Measurements from ENCODE around the gene TEAD1. TPM values are rescaled to one million over a fixed set of nuclear protein-coding genes. Genes with fewer than 3 reads are reported as not detected.

TEAD1 gene
- total and polyA plus RNA-seq, 2 experiments from 2014 or later: 24.5 to 103 TPM

DNA sequence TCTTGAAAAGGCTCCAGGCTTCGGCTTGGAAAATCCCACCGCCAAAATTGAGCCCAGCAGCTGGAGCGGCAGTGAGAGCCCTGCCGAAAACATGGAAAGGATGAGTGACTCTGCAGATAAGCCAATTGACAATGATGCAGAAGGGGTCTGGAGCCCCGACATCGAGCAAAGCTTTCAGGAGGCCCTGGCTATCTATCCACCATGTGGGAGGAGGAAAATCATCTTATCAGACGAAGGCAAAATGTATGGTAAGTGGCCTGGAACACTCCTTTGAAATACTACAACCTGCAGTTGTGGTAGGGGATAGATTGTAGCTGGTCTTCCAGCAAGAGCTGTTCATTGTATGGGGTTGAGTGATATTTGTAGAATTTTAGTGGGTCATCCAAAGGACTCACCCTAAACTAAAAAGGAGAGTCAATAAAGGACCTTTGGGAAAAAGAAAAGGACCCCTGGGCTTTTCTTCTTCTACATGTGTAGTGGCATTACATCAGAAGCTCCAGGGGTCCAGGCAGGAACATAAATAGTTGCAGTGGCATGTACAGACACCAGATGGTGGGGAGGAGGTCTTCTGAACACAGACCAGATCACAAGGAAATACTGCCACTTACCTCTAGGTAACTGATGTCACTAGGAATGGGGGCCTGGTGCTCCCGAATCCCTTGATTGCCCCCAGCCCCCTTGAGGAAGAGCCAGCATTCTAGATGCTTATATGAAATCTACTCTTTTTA is 90.1 kb downstream of the TEAD1 start:
- DNase-seq (ENCODE audit: low spot score) (no peak), ATAC-seq (no peak)
- Histone ChIP-seq H2AFZ (no peak overlapping the region), H3K27ac (ENCODE audit: low read depth) (no peak overlapping the region), H3K4me1 (ENCODE audit: insufficient read depth) (peaks cover 36% of the 10 kb centered on the region), H3K36me3 (ENCODE audit: insufficient read depth) (peaks cover 21% of the 10 kb centered on the region), H3K27me3 (ENCODE audit: insufficient read depth) (no peaks in the 10 kb centered on the region), H3K9me2 (ENCODE audit: insufficient read depth) (no peaks in the 10 kb centered on the region), H4K20me1 (replicated peaks; ENCODE audit: insufficient read depth) (peaks cover 64% of the 10 kb centered on the region), H3F3A (replicated peaks; ENCODE audit: low read depth) (no peaks in the 10 kb centered on the region), H3K4me3 (no peak overlapping the region), H3K79me2 (replicated peaks; ENCODE audit: insufficient read depth) (peaks cover 96% of the 10 kb centered on the region), H3K4me2 (no peak overlapping the region)
- peaks cover 22% of the 10 kb centered on the region for H3K36me3 Mint-ChIP-seq (ENCODE audit: low read depth)
- TF ChIP-seq NANOG (IDR thresholded peaks at IDR 0.05; ENCODE audit: borderline replicate concordance) (no peak), EZH2phosphoT487 (IDR thresholded peaks at IDR 0.05; ENCODE audit: unreplicated experiment) (no peak), CREB1 (CRISPR knock-in tag; IDR thresholded peaks at IDR 0.05; ENCODE audit: low read depth) (no peak), POLR2AphosphoS5 (IDR thresholded peaks at IDR 0.05; ENCODE audit: low read depth) (no peak), JUNB (IDR thresholded peaks at IDR 0.05; ENCODE audit: unreplicated experiment) (no peak), STAT1 (IDR thresholded peaks at IDR 0.05; ENCODE audit: unreplicated experiment) (no peak), EZH2 (IDR thresholded peaks at IDR 0.05; ENCODE audit: low read depth, unreplicated experiment) (no peak), ZNF114 (CRISPR knock-in tag; IDR thresholded peaks at IDR 0.05) (no peak), ZNF331 (CRISPR knock-in tag; IDR thresholded peaks at IDR 0.05; ENCODE audit: low read depth) (no peak)
- TF ChIP-seq, protein P1, sequence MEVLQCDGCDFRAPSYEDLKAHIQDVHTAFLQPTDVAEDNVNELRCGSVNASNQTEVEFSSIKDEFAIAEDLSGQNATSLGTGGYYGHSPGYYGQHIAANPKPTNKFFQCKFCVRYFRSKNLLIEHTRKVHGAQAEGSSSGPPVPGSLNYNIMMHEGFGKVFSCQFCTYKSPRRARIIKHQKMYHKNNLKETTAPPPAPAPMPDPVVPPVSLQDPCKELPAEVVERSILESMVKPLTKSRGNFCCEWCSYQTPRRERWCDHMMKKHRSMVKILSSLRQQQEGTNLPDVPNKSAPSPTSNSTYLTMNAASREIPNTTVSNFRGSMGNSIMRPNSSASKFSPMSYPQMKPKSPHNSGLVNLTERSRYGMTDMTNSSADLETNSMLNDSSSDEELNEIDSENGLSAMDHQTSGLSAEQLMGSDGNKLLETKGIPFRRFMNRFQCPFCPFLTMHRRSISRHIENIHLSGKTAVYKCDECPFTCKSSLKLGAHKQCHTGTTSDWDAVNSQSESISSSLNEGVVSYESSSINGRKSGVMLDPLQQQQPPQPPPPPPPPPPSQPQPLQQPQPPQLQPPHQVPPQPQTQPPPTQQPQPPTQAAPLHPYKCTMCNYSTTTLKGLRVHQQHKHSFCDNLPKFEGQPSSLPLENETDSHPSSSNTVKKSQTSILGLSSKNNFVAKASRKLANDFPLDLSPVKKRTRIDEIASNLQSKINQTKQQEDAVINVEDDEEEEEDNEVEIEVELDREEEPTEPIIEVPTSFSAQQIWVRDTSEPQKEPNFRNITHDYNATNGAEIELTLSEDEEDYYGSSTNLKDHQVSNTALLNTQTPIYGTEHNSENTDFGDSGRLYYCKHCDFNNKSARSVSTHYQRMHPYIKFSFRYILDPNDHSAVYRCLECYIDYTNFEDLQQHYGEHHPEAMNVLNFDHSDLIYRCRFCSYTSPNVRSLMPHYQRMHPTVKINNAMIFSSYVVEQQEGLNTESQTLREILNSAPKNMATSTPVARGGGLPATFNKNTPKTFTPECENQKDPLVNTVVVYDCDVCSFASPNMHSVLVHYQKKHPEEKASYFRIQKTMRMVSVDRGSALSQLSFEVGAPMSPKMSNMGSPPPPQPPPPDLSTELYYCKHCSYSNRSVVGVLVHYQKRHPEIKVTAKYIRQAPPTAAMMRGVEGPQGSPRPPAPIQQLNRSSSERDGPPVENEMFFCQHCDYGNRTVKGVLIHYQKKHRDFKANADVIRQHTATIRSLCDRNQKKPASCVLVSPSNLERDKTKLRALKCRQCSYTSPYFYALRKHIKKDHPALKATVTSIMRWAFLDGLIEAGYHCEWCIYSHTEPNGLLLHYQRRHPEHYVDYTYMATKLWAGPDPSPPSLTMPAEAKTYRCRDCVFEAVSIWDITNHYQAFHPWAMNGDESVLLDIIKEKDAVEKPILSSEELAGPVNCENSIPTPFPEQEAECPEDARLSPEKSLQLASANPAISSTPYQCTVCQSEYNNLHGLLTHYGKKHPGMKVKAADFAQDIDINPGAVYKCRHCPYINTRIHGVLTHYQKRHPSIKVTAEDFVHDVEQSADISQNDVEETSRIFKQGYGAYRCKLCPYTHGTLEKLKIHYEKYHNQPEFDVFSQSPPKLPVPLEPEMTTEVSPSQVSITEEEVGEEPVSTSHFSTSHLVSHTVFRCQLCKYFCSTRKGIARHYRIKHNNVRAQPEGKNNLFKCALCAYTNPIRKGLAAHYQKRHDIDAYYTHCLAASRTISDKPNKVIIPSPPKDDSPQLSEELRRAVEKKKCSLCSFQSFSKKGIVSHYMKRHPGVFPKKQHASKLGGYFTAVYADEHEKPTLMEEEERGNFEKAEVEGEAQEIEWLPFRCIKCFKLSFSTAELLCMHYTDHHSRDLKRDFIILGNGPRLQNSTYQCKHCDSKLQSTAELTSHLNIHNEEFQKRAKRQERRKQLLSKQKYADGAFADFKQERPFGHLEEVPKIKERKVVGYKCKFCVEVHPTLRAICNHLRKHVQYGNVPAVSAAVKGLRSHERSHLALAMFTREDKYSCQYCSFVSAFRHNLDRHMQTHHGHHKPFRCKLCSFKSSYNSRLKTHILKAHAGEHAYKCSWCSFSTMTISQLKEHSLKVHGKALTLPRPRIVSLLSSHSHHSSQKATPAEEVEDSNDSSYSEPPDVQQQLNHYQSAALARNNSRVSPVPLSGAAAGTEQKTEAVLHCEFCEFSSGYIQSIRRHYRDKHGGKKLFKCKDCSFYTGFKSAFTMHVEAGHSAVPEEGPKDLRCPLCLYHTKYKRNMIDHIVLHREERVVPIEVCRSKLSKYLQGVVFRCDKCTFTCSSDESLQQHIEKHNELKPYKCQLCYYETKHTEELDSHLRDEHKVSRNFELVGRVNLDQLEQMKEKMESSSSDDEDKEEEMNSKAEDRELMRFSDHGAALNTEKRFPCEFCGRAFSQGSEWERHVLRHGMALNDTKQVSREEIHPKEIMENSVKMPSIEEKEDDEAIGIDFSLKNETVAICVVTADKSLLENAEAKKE (CRISPR knock-in tag; IDR thresholded peaks at IDR 0.05): no peak
- TF ChIP-seq, protein P2, sequence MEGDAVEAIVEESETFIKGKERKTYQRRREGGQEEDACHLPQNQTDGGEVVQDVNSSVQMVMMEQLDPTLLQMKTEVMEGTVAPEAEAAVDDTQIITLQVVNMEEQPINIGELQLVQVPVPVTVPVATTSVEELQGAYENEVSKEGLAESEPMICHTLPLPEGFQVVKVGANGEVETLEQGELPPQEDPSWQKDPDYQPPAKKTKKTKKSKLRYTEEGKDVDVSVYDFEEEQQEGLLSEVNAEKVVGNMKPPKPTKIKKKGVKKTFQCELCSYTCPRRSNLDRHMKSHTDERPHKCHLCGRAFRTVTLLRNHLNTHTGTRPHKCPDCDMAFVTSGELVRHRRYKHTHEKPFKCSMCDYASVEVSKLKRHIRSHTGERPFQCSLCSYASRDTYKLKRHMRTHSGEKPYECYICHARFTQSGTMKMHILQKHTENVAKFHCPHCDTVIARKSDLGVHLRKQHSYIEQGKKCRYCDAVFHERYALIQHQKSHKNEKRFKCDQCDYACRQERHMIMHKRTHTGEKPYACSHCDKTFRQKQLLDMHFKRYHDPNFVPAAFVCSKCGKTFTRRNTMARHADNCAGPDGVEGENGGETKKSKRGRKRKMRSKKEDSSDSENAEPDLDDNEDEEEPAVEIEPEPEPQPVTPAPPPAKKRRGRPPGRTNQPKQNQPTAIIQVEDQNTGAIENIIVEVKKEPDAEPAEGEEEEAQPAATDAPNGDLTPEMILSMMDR (conservative IDR thresholded peaks at IDR 0.05; ENCODE audit: low read depth in 2 of 2): no peak
- TF ChIP-seq, protein P3, sequence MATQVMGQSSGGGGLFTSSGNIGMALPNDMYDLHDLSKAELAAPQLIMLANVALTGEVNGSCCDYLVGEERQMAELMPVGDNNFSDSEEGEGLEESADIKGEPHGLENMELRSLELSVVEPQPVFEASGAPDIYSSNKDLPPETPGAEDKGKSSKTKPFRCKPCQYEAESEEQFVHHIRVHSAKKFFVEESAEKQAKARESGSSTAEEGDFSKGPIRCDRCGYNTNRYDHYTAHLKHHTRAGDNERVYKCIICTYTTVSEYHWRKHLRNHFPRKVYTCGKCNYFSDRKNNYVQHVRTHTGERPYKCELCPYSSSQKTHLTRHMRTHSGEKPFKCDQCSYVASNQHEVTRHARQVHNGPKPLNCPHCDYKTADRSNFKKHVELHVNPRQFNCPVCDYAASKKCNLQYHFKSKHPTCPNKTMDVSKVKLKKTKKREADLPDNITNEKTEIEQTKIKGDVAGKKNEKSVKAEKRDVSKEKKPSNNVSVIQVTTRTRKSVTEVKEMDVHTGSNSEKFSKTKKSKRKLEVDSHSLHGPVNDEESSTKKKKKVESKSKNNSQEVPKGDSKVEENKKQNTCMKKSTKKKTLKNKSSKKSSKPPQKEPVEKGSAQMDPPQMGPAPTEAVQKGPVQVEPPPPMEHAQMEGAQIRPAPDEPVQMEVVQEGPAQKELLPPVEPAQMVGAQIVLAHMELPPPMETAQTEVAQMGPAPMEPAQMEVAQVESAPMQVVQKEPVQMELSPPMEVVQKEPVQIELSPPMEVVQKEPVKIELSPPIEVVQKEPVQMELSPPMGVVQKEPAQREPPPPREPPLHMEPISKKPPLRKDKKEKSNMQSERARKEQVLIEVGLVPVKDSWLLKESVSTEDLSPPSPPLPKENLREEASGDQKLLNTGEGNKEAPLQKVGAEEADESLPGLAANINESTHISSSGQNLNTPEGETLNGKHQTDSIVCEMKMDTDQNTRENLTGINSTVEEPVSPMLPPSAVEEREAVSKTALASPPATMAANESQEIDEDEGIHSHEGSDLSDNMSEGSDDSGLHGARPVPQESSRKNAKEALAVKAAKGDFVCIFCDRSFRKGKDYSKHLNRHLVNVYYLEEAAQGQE (IDR thresholded peaks at IDR 0.05; ENCODE audit: unreplicated experiment): no peak
- TF ChIP-seq, protein P4, sequence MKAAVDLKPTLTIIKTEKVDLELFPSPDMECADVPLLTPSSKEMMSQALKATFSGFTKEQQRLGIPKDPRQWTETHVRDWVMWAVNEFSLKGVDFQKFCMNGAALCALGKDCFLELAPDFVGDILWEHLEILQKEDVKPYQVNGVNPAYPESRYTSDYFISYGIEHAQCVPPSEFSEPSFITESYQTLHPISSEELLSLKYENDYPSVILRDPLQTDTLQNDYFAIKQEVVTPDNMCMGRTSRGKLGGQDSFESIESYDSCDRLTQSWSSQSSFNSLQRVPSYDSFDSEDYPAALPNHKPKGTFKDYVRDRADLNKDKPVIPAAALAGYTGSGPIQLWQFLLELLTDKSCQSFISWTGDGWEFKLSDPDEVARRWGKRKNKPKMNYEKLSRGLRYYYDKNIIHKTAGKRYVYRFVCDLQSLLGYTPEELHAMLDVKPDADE (IDR thresholded peaks at IDR 0.05): no peak
- H3K27ac Mint-ChIP-seq: no peak overlapping the region
- H3K4me1 Mint-ChIP-seq: peaks cover 53% of the 10 kb centered on the region
- H3K27me3 Mint-ChIP-seq (ENCODE audit: insufficient read depth, low read depth, poor library complexity): peaks cover 4% of the 10 kb centered on the region
- no peak overlapping the region for H3K4me3 Mint-ChIP-seq
- H3K9me3 Mint-ChIP-seq: no peaks in the 10 kb centered on the region
